HG02798 (cell line): ENCODE data around the gene UMPS.
"Not testable (repeated sequence)": the region's sequence is repeated elsewhere in the genome, so short reads cannot be mapped to it uniquely, and the experiment has no call there.

Experiments
- ATAC-seq: cut with Tn5 transposase; IDR thresholded peaks from one replicate; pipeline ENCODE4 v1.9.1; 2021; ENCODE audit warnings: mild to moderate bottlenecking; ENCODE audit not compliant: unreplicated experiment, poor library complexity

UMPS gene

GRCh38 chr3:124776856-124777255 is 46.6 kb downstream of the UMPS start:
- ATAC-seq: no peak

DNA sequence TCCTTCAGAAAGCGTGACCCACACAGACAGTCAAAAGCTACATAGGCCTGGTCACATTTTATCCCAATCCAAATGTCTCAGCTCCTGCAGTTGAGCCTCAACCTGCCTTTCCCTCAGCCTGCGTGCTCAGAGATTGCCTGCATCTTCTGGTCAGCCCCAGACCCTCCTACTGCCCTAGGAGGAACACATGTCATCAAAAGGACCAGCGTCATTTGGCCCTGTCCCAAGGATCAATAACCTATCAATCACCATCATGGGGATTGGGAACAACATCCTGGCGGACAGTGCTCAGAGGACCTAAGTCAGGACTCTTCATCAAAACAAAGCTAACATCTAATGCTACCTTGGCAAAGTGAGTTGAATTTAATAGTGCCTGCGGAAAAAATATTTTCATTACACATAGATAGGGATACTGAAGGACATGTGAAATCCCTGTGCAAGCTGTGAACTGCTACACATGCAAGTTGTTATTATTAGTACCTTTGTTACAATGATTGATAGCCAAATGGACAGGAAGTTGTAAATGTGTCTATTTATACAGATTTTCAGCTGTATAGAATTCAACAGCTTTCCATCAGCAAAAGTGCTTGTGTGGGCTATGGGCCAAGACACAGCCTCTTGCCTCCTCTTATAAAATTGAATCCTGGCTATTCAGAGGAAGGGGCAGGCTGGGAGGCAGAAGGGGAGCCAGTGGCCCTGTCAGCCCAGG is 47.7 kb downstream of the UMPS start:
- ATAC-seq: no peak

DNA sequence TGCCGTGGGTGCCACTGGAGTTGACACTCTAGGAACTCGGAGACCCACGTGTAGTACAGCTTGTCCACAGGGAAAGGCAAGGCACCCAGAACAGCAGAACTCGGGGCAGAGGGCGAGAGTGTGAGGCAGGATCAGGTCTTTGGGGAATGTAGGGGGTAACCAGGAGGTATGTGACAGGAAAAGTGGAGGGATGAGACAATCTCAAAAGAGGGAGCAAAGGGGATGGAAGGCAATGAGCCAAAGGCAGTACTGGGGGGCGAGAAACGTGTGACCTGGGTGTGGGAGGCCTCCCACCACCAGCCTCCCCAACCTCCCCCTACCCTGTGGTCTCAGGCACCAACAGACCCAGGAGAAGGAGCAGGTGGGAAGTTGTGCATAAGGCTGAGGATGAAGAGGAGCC is 48.9 kb downstream of the UMPS start:
- ATAC-seq: no peak

- no peak for ATAC-seq
Measured at GRCh38 chr3:124779751-124780191, 49.5 kb downstream of the UMPS start.

GRCh38 chr3:124780356-124780755 is 50.1 kb downstream of the UMPS start:
- no peak for ATAC-seq

- no peak for ATAC-seq
Measured at GRCh38 chr3:124780761-124781475, 50.7 kb downstream of the UMPS start.

DNA sequence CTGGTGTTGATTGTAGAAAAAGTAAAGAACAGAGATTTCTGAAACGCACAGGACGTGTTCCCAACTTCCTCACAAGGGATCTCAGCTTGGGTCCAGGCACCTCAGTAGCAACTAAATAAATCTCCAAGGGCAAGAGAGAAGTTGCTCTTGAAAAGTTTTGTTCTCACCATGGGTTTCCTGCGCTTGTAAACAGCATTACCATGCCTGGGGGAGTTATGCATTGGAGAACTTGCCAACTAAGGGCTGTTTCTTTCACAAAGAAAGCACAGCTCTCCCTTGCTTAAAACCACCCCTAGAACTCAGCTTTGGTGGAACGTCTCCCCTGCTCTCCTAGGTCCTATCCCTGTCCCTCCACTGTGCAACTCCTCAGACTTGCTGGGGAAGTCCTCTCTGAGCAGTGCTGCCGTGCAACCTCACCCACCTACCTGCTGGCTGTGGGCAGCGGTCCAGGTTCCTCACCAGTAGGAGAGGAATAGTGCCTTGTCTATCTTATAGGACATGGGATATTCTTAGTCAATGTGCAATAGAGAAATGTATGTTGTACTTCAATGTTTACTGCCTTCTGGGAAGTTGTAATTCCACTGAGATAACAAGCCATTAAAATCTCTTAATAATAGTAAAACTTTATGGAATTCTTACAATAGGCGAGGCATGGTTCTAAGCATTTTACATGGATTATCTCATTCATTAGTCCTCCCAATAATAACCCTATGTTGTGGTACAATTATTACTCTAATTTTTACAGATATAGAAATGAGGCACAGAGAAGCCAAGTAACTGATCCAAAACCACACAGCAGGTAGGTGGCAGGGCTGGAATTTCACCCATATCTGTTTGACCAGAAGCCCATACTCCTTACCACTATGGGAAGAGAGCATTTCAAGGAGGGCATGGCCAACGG is 51.5 kb downstream of the UMPS start:
- no peak for ATAC-seq

GRCh38 chr3:124782377-124782712 is 52.1 kb downstream of the UMPS start:
- ATAC-seq: not testable (repeated sequence)

DNA sequence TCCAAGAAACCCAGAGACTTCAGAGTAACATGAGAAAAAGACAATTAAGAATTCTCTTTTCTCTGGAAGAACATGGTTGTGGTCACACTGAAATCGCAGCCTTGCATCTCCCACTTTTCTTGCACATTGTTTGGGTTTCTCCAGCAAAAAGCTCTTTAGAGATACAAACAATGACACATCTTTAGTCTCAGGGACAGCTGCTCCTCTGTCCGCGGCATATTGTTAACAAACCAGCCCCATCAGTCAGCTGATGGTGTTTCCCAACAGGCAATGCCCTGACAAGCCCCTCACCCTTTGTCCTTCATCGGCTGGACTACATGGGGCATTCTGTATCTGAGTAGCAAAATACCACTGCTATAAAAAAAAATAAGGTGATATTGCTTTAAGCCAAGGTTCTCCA is 53.4 kb downstream of the UMPS start:
- no peak for ATAC-seq

DNA sequence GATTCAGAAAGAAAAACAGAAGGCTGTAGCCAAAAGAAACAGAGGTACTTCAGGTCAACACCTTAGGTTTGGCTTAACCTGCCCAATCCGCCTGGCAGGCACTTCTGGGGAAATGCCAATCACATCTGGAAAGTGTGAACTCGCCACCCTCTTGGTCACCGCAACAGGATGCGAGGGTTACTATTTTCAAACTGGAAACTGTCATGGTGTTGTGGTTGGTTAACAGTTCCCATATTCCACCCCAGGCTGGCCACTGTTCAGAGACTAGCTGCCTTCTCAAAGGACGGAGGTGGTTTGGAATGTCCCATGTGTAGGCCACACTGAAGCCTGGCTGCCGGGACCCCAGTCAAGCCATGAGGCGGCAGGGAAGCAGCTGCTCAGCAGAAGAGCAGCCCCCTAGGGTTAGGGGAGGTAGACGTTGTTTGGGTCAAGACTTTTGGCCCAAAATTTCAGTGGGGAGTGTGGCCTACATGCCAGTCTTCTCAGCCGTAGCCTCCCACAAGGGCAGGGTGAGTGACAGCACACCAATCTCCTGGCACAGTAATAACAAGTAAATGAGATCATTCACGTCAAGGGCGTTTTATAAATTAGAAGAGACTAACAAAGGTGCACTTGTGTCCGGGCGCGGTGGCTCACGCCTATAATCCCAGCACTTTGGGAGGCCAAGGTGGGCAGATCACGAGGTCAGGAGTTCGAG is 54.6 kb downstream of the UMPS start:
- ATAC-seq: peak; percentile 51

DNA sequence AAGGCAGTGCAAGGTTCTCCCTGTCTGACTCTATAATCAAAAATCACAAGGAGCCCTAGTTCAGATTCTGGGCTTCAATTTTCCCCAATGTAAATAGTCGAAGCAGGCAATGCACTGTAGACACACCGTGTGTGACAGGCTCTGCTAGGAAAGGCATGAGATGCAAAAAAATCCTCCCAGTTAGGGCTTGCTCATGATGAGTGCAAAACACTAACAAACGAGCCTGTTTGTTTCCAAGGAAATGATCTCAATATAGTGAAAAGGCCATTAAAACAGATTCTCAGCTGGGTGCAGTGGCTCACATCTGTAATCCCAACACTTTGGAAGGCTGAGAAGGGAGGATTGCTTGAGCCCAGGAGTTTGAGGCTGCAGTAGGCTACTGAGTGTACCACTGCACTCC is 55.7 kb downstream of the UMPS start:
- ATAC-seq: no peak

GRCh38 chr3:124786511-124787241 is 56.4 kb downstream of the UMPS start:
- no peak for ATAC-seq

GRCh38 chr3:124787476-124788195 is 57.4 kb downstream of the UMPS start:
- no peak for ATAC-seq

GRCh38 chr3:124788254-124788745 is 58.0 kb downstream of the UMPS start:
- ATAC-seq: no peak

DNA sequence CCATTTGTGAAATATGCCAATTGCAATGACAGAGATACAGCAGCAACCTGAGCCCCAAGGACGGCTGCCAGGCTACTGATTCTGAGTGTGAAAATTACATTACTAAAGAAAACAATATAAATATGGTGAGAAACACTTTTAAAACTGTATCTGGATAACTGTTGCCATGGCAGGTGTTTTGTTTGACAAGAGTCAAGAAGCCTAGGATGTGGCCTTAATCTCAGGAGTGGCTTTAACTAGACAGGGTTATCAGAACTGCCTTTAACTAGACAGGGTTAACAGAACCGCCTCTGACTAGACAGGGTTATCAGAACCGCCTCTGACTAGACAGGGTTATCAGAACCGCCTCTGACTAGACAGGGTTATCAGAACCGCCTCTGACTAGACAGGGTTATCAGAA is 58.9 kb downstream of the UMPS start:
- ATAC-seq: not testable (repeated sequence)

DNA sequence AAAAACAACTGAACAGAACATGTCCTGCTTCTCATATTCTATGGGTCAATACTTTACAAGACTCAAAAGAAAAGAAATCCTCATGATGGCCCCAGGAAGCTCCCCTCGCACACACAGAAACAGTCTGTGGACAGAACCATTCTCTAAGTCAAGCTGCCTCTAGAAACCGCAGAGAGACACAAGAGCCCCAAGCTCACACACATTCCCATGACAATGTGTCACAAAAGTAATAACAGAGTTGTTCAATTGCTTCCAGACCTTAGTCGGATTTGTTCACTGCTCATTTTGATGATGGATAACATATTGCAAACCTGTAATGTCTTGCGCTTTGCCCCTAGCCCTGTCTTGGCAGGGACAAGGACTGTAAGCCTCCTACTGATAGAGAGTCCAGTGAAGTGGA is 60.9 kb downstream of the UMPS start:
- no peak for ATAC-seq

- ATAC-seq: no peak
Measured at GRCh38 chr3:124791639-124792151, 61.4 kb downstream of the UMPS start.

DNA sequence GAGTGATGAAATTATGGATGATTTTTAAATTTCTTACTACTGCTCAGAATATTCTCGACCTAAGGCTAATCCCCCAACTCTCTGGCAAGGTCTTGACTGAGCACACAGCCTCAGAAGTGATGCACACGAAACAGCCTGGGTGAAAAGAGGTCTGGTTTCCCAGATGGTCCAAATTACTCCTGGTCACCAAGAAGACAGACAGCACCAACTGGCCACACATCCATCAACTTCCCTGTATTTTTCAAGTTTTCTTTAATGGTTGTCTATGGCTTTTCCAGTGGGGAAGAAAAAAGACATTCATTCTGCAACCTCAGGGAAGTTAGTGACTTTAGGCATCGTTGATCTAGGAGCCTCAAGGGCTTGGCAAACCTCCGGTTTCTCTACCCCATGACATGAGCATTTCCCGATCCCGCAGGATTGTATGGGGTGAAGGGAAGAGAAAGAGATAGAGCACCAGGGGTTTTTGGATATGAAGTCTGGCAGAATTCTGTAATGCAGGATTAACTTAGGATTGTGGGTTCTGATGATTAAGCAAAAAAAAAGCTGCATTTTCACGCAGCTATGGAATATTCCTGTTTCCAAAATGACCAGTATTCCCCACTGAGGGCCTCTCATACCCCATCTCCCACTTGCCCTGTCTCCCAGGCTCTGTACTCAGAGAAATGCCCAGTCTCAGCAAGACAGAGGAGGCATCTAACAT is 62.2 kb downstream of the UMPS start:
- no peak for ATAC-seq
